ENCODE measurements around the gene OR4N5. TPM values are rescaled to one million over a fixed set of nuclear protein-coding genes. Genes with fewer than 3 reads are reported as not detected.

OR4N5 gene
- total RNA-seq, 4 donors from 2014 or later, result not detected

GRCh38 chr14:20194101-20194500 lies 55.5 kb downstream of the OR4N5 start:
- Histone ChIP-seq H3K36me3 (no peaks in the 10 kb centered on the region), H3K27ac (no peak overlapping the region), H3K4me3 (no peak overlapping the region), H3K4me1 (no peaks in the 10 kb centered on the region), H3K27me3 (no peaks in the 10 kb centered on the region), H3K9me3 (no peaks in the 10 kb centered on the region)
- no peak for DNase-seq (ENCODE audit: low spot score in 2 of 2)
- no peak for TF ChIP-seq CTCF (IDR thresholded peaks at IDR 0.05)
- TF ChIP-seq EP300 (IDR thresholded peaks at IDR 0.05), result no peak
- TF ChIP-seq POLR2A (IDR thresholded peaks at IDR 0.05), result no peak

Small RNA genes within 50 kb of the gene (small RNA-seq; reads per million reads assigned to genes)
- gene GTF2IP22 (not detected), gene RNA5SP380 (not detected)

Other genes starting within 250 kb of the OR4N5 start
- gene OR4K5, start 218.2 kb upstream of the OR4N5 start, total RNA-seq, result not detected
- not detected for gene OR4K1, start 207.9 kb upstream of the OR4N5 start, total RNA-seq
- not detected for gene OR4K15, start 163.2 kb upstream of the OR4N5 start, total RNA-seq
- not detected for gene OR4Q2, start 136.7 kb upstream of the OR4N5 start, total RNA-seq
- gene OR4K14, start 119.5 kb upstream of the OR4N5 start, total RNA-seq, result not detected
- not detected for gene OR4K13, start 102.8 kb upstream of the OR4N5 start, total RNA-seq
- gene OR4L1, start 78.8 kb upstream of the OR4N5 start, total RNA-seq, result not detected
- gene OR4K17, start 28.1 kb upstream of the OR4N5 start, total RNA-seq, result not detected
- not detected for gene OR11G2, start 52.1 kb downstream of the OR4N5 start, total RNA-seq
- gene OR11H6, start 84.9 kb downstream of the OR4N5 start, total RNA-seq, result not detected
- gene OR11H7, start 90.2 kb downstream of the OR4N5 start, total RNA-seq, result not detected
- not detected for gene OR11H4, start 100.5 kb downstream of the OR4N5 start, total RNA-seq
- gene TTC5, start 167.1 kb downstream of the OR4N5 start, total RNA-seq, result 10 to 100 TPM in 3 of 4 donors, 1 to 10 TPM in 1; 8.1 to 12.8 (median 10.7) TPM
- 10 to 100 TPM; 46.5 to 68.4 (median 49.9) TPM for gene CCNB1IP1, start 194.5 kb downstream of the OR4N5 start, total RNA-seq
- 10 to 100 TPM; 12.2 to 17.7 (median 15.6) TPM for gene PARP2, start 204.8 kb downstream of the OR4N5 start, total RNA-seq

Measured in tibial nerve (tissue), 4 donors.